Panc1 (cell line): ENCODE data around the gene CEBPA. TPM values are rescaled to one million over a fixed set of nuclear protein-coding genes. Genes with fewer than 3 reads are reported as not detected.

Experiments
- ATAC-seq: fragments of 200-7000 bp; cut with Tn5 transposase; 2 replicates; pipeline ENCODE4 v1.9.1; 2020; ENCODE audit warnings: mild to moderate bottlenecking, moderate library complexity
- BruUV-seq: library from RNA; stranded (reverse); fragments of 400-500 nt; replicated peaks from 2 replicates; lab custom pipeline; 2021; lab: Mats Ljungman, UMichigan
- CTCF ChIA-PET: fragments of 300-600 bp; sonication (Branson Sonifier 250); formaldehyde crosslinking; loops from one replicate; lab custom pipeline; 2022; ENCODE audit warnings: antibody characterized with exemption; lab: Charles Lee
- POLR2A ChIA-PET: fragments of 300-600 bp; sonication (Branson Sonifier 250); formaldehyde crosslinking; loops from one replicate; lab custom pipeline; 2022; ENCODE audit warnings: antibody characterized with exemption; lab: Charles Lee
- DNase-seq: peaks from one replicate; pipeline ENCODE4 v3.0.0-alpha.2; 2010; ENCODE audit warnings: low read depth, low spot score
- H3K27ac ChIP-seq: 2 replicates; pipeline ENCODE4 v1.5.1; 2011; ENCODE audit warnings: mild to moderate bottlenecking, low read length, inconsistent platforms
- H3K27me3 ChIP-seq: fragments of 200-500 bp; sonication (Bioruptor generic); 2 replicates; pipeline ENCODE4 v1.6.0; 2014; ENCODE audit warnings: low read length, inconsistent platforms; ENCODE audit not compliant: control insufficient read depth, insufficient read depth
- H3K36me3 ChIP-seq: fragments of 200-500 bp; sonication (Bioruptor generic); 2 replicates; pipeline ENCODE4 v1.5.1; 2014; ENCODE audit warnings: inconsistent platforms, mild to moderate bottlenecking, low read length, moderate library complexity; ENCODE audit not compliant: control insufficient read depth, insufficient read depth
- H3K4me1 ChIP-seq: 2 replicates; pipeline ENCODE4 v1.5.1; 2011; ENCODE audit warnings: inconsistent platforms, mild to moderate bottlenecking, low read length, moderate library complexity; ENCODE audit not compliant: control insufficient read depth, insufficient read depth
- H3K4me3 ChIP-seq, 2 experiments: 2 replicates each; pipeline ENCODE4 v1.5.1; 2011 to 2012; ENCODE audit warnings: low read depth in 2 of 2, low read length in 2 of 2, mild to moderate bottlenecking in 2 of 2, inconsistent platforms in 1 of 2, moderate library complexity in 1 of 2
- H3K9me3 ChIP-seq: fragments of 200-500 bp; sonication (Bioruptor generic); 2 replicates; pipeline ENCODE4 v1.5.1; 2014; ENCODE audit warnings: low read depth, mild to moderate bottlenecking, inconsistent platforms, low read length, moderate library complexity; ENCODE audit not compliant: control insufficient read depth, insufficient read depth
- POLR2AphosphoS5 ChIP-seq: IDR thresholded peaks from 2 replicates; pipeline ENCODE4 v1.6.1; 2012; ENCODE audit warnings: mild to moderate bottlenecking, low read depth, low read length, moderate library complexity
- REST ChIP-seq, 2 experiments: IDR thresholded peaks; 2 replicates each; pipeline ENCODE4 v1.6.1; 2011 to 2012; ENCODE audit warnings: low read depth in 2 of 2, control low read depth in 1 of 2, low read length in 1 of 2, mild to moderate bottlenecking in 1 of 2, moderate library complexity in 1 of 2; ENCODE audit not compliant: insufficient read depth in 1 of 2
- SIN3A ChIP-seq: IDR thresholded peaks from 2 replicates; pipeline ENCODE4 v1.6.1; 2012; ENCODE audit warnings: low read depth, mild to moderate bottlenecking, low read length, moderate library complexity, borderline replicate concordance; ENCODE audit not compliant: insufficient read depth
- TCF7L2 ChIP-seq: IDR thresholded peaks from 2 replicates; pipeline ENCODE4 v1.6.1; 2011; ENCODE audit warnings: mild to moderate bottlenecking, low read depth, low read length, inconsistent platforms
- in situ Hi-C: cut with HindIII; loops from 2 replicates; pipeline ENCODE4 v1.10.0; 2016; ENCODE audit warnings: low sequenced_read_pairs, low pct_unique_long_range_greater_than_20kb
- intact Hi-C: fragments of 100-400 bp; cut with micrococcal nuclease; formaldehyde crosslinking; loops from one replicate; pipeline ENCODE4 v1.10.0; 2022; ENCODE audit not compliant: unreplicated experiment
- total RNA-seq: library from RNA; stranded (reverse); gene quantifications from one replicate; pipeline ENCODE4 v1.2.1, GENCODE V29; 2021; ENCODE audit not compliant: unreplicated experiment
- TF ChIP-seq, protein P1 (sequence below): fragments of 450-650 bp; IDR thresholded peaks from 2 replicates; pipeline ENCODE4 v1.5.1; 2017; ENCODE audit warnings: mild to moderate bottlenecking

Gene CEBPA
- total RNA-seq, 1 experiment from 2014 or later, result 1.6 TPM

DNA sequence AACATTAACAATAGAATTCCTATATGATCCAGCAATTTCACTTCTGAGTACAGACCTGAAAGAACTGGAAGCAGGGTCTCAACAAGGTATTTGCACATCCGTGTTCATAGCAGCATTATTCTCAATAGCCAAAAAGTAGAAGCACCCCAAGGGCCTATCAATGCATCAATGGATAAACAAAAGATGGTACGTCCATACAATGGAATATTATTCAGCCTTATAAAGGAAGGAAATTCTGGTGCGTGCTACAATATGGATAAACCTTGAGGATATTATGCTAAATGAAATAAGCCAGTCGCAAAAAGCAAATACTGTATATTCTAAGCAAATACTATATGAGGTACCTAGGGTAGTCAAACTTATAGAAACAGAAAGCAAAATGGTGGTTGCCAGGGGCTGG is 30.8 kb upstream of the CEBPA start:
- TF ChIP-seq TCF7L2, result no peak
- no peak for TF ChIP-seq POLR2AphosphoS5
- no peak for TF ChIP-seq SIN3A
- TF ChIP-seq, protein P1, sequence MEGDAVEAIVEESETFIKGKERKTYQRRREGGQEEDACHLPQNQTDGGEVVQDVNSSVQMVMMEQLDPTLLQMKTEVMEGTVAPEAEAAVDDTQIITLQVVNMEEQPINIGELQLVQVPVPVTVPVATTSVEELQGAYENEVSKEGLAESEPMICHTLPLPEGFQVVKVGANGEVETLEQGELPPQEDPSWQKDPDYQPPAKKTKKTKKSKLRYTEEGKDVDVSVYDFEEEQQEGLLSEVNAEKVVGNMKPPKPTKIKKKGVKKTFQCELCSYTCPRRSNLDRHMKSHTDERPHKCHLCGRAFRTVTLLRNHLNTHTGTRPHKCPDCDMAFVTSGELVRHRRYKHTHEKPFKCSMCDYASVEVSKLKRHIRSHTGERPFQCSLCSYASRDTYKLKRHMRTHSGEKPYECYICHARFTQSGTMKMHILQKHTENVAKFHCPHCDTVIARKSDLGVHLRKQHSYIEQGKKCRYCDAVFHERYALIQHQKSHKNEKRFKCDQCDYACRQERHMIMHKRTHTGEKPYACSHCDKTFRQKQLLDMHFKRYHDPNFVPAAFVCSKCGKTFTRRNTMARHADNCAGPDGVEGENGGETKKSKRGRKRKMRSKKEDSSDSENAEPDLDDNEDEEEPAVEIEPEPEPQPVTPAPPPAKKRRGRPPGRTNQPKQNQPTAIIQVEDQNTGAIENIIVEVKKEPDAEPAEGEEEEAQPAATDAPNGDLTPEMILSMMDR, result no peak
- TF ChIP-seq REST (IDR thresholded peaks at IDR 0.05; ENCODE audit: insufficient read depth in 1 of 2, low read depth in 2 of 2, low read length in 1 of 2), result no peak
- H3K4me3 ChIP-seq, result no peak overlapping the region
- no peaks in the 10 kb centered on the region for H3K4me1 ChIP-seq
- ATAC-seq, result no peak
- no peak overlapping the region for H3K27ac ChIP-seq
- in situ Hi-C loops, result no loop called here
- DNase-seq, result no peak
- H3K9me3 ChIP-seq, result no peaks in the 10 kb centered on the region
- ChIA-PET POLR2A (no interaction called here), CTCF (no interaction called here)
- no peaks in the 10 kb centered on the region for H3K36me3 ChIP-seq
- intact Hi-C loops, result no loop called here
- no TSS peak for BruUV-seq
- no peaks in the 10 kb centered on the region for H3K27me3 ChIP-seq

GRCh38 chr19:33332248-33332647 is 29.9 kb upstream of the CEBPA start:
- DNase-seq (no peak), ATAC-seq (no peak)
- H3K4me1 ChIP-seq, result no peaks in the 10 kb centered on the region
- H3K36me3 ChIP-seq, result no peaks in the 10 kb centered on the region
- intact Hi-C loops (no loop called here), in situ Hi-C loops (no loop called here)
- H3K4me3 ChIP-seq, result no peak overlapping the region
- no peaks in the 10 kb centered on the region for H3K27me3 ChIP-seq
- ChIA-PET CTCF (no interaction called here), POLR2A (interaction anchor here (1.0 kb wide), 1 partner anchor 62 kb away, joined by 3 read pairs; no protein-coding TSS in a partner anchor)
- no peaks in the 10 kb centered on the region for H3K9me3 ChIP-seq
- no TSS peak for BruUV-seq
- TF ChIP-seq POLR2AphosphoS5, result no peak
- H3K27ac ChIP-seq, result no peak overlapping the region

DNA sequence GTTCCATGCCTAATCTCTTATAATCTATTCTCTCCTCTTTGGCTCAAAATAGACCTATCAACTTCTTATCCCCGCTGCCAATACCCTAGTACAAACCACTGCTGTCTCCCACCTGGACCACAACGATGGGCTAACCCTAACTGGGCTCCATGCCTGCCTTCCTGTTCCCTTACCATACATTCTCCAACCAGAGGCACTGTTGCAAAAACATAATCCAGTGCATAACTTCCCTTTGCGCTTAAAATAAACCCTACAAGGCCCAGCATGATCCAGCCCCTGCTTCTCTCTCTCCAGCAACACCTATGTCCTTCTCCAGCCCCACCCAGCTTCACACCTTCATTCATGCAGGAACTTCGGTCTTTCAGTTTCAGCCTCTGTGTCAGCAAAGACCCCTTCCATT is 27.4 kb upstream of the CEBPA start:
- intact Hi-C loops, result no loop called here
- Histone ChIP-seq H3K4me1 (no peaks in the 10 kb centered on the region), H3K36me3 (no peaks in the 10 kb centered on the region), H3K9me3 (no peaks in the 10 kb centered on the region), H3K4me3 (no peak overlapping the region), H3K27me3 (no peaks in the 10 kb centered on the region), H3K27ac (no peak overlapping the region)
- in situ Hi-C loops, result no loop called here
- ChIA-PET CTCF (no interaction called here), POLR2A (no interaction called here)
- no peak for ATAC-seq
- no TSS peak for BruUV-seq
- DNase-seq, result no peak
- TF ChIP-seq POLR2AphosphoS5 (no peak), REST (IDR thresholded peaks at IDR 0.05; ENCODE audit: insufficient read depth in 1 of 2, low read depth in 2 of 2, low read length in 1 of 2) (no peak), SIN3A (no peak)
- TF ChIP-seq, protein P1, result no peak
